Endothelial cell of umbilical vein (primary cell): ENCODE results near the gene FAM118B. TPM values are rescaled to one million over a fixed set of nuclear protein-coding genes. Genes with fewer than 3 reads are reported as not detected.

ENCODE experiments used
- BruUV-seq: library from RNA; stranded (reverse); fragments of 400-500 nt; replicated peaks from 2 replicates; lab custom pipeline; 2021; lab: Mats Ljungman, UMichigan
- CTCF ChIA-PET: fragments of 300-600, 350-600 bp; sonication (Branson Sonifier 250); formaldehyde crosslinking; loops from one replicate; lab custom pipeline; 2021; ENCODE audit warnings: antibody characterized with exemption, inconsistent platforms; lab: Charles Lee
- POLR2A ChIA-PET: fragments of 300-600, 350-600 bp; sonication (Branson Sonifier 250); formaldehyde crosslinking; loops from one replicate; lab custom pipeline; 2021; ENCODE audit warnings: antibody characterized with exemption, inconsistent platforms; lab: Charles Lee
- DNase-seq: peaks from one replicate; pipeline ENCODE4 v3.0.0-alpha.2; 2011; ENCODE audit warnings: low read depth, low spot score
- FAIRE-seq: peaks from 2 replicates; lab custom pipeline; 2011; peaks lifted over from hg19 to GRCh38; lab: Jason Lieb, UNC
- H2AFZ ChIP-seq: 2 replicates; pipeline ENCODE4 v1.6.0; 2012; ENCODE audit warnings: low read depth, low read length, control low read depth, inconsistent platforms
- H3K27ac ChIP-seq: 2 replicates; pipeline ENCODE4 v1.5.1; 2011; ENCODE audit warnings: low read depth, mild to moderate bottlenecking, control low read depth, low read length, moderate library complexity; ENCODE audit not compliant: insufficient read depth
- H3K27me3 ChIP-seq, 2 experiments: 2 replicates each; pipeline versions ENCODE4 v1.6.0 to v1.6.1; 2011; ENCODE audit warnings: low read length in 2 of 2, mixed read lengths in 1 of 2; ENCODE audit not compliant: control insufficient read depth in 2 of 2, insufficient read depth in 2 of 2
- H3K36me3 ChIP-seq, 2 experiments: 2 replicates in 1 of 2; 3 replicates in 1 of 2; pipeline ENCODE4 v1.5.1; 2011; ENCODE audit warnings: low read length in 2 of 2, mild to moderate bottlenecking in 1 of 2, moderate library complexity in 1 of 2; ENCODE audit not compliant: control insufficient read depth in 2 of 2, insufficient read depth in 2 of 2; ENCODE audit errors: extremely low read depth in 1 of 2
- H3K4me1 ChIP-seq: 3 replicates; pipeline ENCODE4 v1.5.1; 2011; ENCODE audit warnings: mild to moderate bottlenecking, low read length; ENCODE audit not compliant: control insufficient read depth, insufficient read depth; ENCODE audit errors: extremely low read depth
- H3K4me2 ChIP-seq: 2 replicates; pipeline ENCODE4 v1.6.1; 2011; ENCODE audit warnings: low read length, control low read depth, mixed read lengths; ENCODE audit not compliant: insufficient read depth
- H3K4me3 ChIP-seq, 3 experiments: fragments of 200-600 bp in 1 of 3; sonication (generic), shearing (Covaris generic) in 1 of 3; replicated peaks in 1 of 3; 2 replicates each; pipeline ENCODE4 v1.5.1; 2011 to 2016; ENCODE audit warnings: control low read depth in 3 of 3, low read length in 3 of 3, mild to moderate bottlenecking in 2 of 3, inconsistent platforms in 1 of 3, low read depth in 1 of 3, moderate library complexity in 1 of 3; ENCODE audit not compliant: insufficient read depth in 1 of 3
- H3K79me2 ChIP-seq: 2 replicates; pipeline ENCODE4 v1.6.0; 2012; ENCODE audit warnings: low read length, inconsistent platforms; ENCODE audit not compliant: control insufficient read depth, insufficient read depth
- H3K9ac ChIP-seq: replicated peaks from 2 replicates; pipeline ENCODE3; 2011; ENCODE audit warnings: low read length, control low read depth; ENCODE audit not compliant: insufficient read depth; ENCODE audit errors: extremely low read depth
- H3K9me1 ChIP-seq: replicated peaks from 3 replicates; pipeline ENCODE4 v1.6.0; 2011; ENCODE audit warnings: mild to moderate bottlenecking, low read length; ENCODE audit not compliant: control insufficient read depth, insufficient read depth; ENCODE audit errors: extremely low read depth
- H3K9me3 ChIP-seq: replicated peaks from 2 replicates; pipeline ENCODE4 v1.5.1; 2012; ENCODE audit warnings: low read length, inconsistent platforms; ENCODE audit not compliant: control insufficient read depth, insufficient read depth
- H4K20me1 ChIP-seq: replicated peaks from 2 replicates; pipeline ENCODE3; 2011; ENCODE audit warnings: mild to moderate bottlenecking, low read length; ENCODE audit not compliant: control insufficient read depth, insufficient read depth; ENCODE audit errors: extremely low read depth
- CTCF ChIP-seq, 2 donors: IDR thresholded peaks; 1 replicate in 1 of 2; 2 replicates in 1 of 2; pipeline ENCODE4 v1.5.1; 2011; ENCODE audit warnings: low read length in 2 of 2, mild to moderate bottlenecking in 2 of 2, moderate library complexity in 2 of 2, control low read depth in 1 of 2, inconsistent platforms in 1 of 2, low read depth in 1 of 2; ENCODE audit not compliant: insufficient read depth in 1 of 2; ENCODE audit errors: extremely low read depth in 1 of 2
- FOS ChIP-seq: IDR thresholded peaks from 2 replicates; pipeline ENCODE4 v1.6.1; 2011; ENCODE audit warnings: mild to moderate bottlenecking, low read length, moderate library complexity, borderline replicate concordance; ENCODE audit not compliant: insufficient read depth
- GATA2 ChIP-seq: IDR thresholded peaks from 2 replicates; pipeline ENCODE4 v1.7.0; 2011; ENCODE audit warnings: low read depth, mild to moderate bottlenecking, moderate library complexity, mixed read lengths, low read length; ENCODE audit not compliant: insufficient read length, insufficient read depth
- JUN ChIP-seq: IDR thresholded peaks from 2 replicates; pipeline ENCODE4 v1.6.1; 2011; ENCODE audit warnings: borderline replicate concordance, low read depth; ENCODE audit not compliant: insufficient read length, insufficient read depth
- MAX ChIP-seq: IDR thresholded peaks from 2 replicates; pipeline ENCODE4 v1.6.1; 2011; ENCODE audit not compliant: insufficient read depth, insufficient read length
- MYC ChIP-seq: IDR thresholded peaks from one replicate; pipeline ENCODE4 v1.6.1; 2011; ENCODE audit warnings: mild to moderate bottlenecking, low read depth, low read length
- POLR2A ChIP-seq: IDR thresholded peaks from 2 replicates; pipeline ENCODE4 v1.6.1; 2012; ENCODE audit warnings: low read depth, mild to moderate bottlenecking, control low read depth, low read length
- POLR2AphosphoS5 ChIP-seq: IDR thresholded peaks from 2 replicates; pipeline ENCODE4 v1.6.1; 2012; ENCODE audit warnings: low read depth, mild to moderate bottlenecking, control low read depth, low read length, moderate library complexity; ENCODE audit not compliant: insufficient read depth
- dilution Hi-C: fragments of 300-500 bp; cut with MboI; formaldehyde crosslinking; loops from one replicate; pipeline ENCODE4 v1.15.0; 2019; ENCODE audit warnings: low sequenced_read_pairs; ENCODE audit not compliant: extremely low pct_ligation_motif_present
- intact Hi-C: fragments of 100-400 bp; cut with micrococcal nuclease; formaldehyde crosslinking; loops from one replicate; pipeline ENCODE4 v1.10.0; 2022
- polyA plus RNA-seq, 4 experiments: library from polyadenylated mRNA; depleted of rRNA in 3 of 4; stranded (reverse) in 3 of 4; unstranded in 1 of 4; fragments of >200 nt; gene quantifications; 2 replicates each; pipeline versions ENCODE4 v1.2.1 to v1.2.3, GENCODE V29; 2011 to 2012; ENCODE audit warnings: missing spikeins in 1 of 4
- total RNA-seq: library from RNA; stranded (reverse); gene quantifications from 2 replicates; pipeline ENCODE4 v1.2.3, GENCODE V29; 2021

Gene FAM118B
- total and polyA plus RNA-seq, 2 donors (not counting 3 experiments of a cell fraction or from before 2014, with no cell fraction given), result 26.6 to 35.8 TPM

GRCh38 chr11:126282361-126282735 lies 70.8 kb downstream of the FAM118B start:
- intact Hi-C loops, result loop anchor here (1.0 kb wide), 1 partner anchor 13 kb away; the partner anchor contains the start of gene FOXRED1
- H3K9me1 ChIP-seq, result no peaks in the 10 kb centered on the region
- dilution Hi-C loops, result no loop called here
- FAIRE-seq, result peak; percentile 38
- no peak overlapping the region for H3K27ac ChIP-seq
- H2AFZ ChIP-seq, result peak overlapping the region; percentile 27
- peaks cover 13% of the 10 kb centered on the region for H3K4me1 ChIP-seq
- peaks cover 0 to 5% of the 10 kb centered on the region in 2 experiments for H3K36me3 ChIP-seq
- peak overlapping the region; percentile 61 for H3K9ac ChIP-seq
- no TSS peak for BruUV-seq
- no peaks in the 10 kb centered on the region for H4K20me1 ChIP-seq
- H3K27me3 ChIP-seq, result no peaks in the 10 kb centered on the region
- H3K4me3 ChIP-seq, result peak overlapping the region; percentile 19 to 62 (median 50)
- TF ChIP-seq MYC (no peak), FOS (no peak), GATA2 (no peak), JUN (no peak)
- DNase-seq, result no peak
- H3K79me2 ChIP-seq, result no peaks in the 10 kb centered on the region
- H3K4me2 ChIP-seq, result peak overlapping the region; percentile 41
- ChIA-PET POLR2A (interaction anchor here (0.9 kb wide), 1 partner anchor 51 kb away, joined by 4 read pairs; no protein-coding TSS in a partner anchor), CTCF (no interaction called here)
- no peaks in the 10 kb centered on the region for H3K9me3 ChIP-seq

GRCh38 chr11:126282736-126283591 lies 71.4 kb downstream of the FAM118B start, which contains the start of gene TIRAP:
TIRAP (plus strand) TSS chr11:126283093; CDS start chr11:126290895, 7,802 bp downstream.
- peak within 1 kb of the TSS; percentile 41 for H3K4me2 ChIP-seq
- intact Hi-C loops (loop anchor here (1.0 kb wide), 2 partner anchors 14 to 21 kb away; partner anchors contain the start of genes DCPS and FOXRED1), dilution Hi-C loops (no loop called here)
- H4K20me1 ChIP-seq, result no peaks in the 10 kb centered on the region
- BruUV-seq, result TSS peak; percentile 45
- peak within 1 kb of the TSS; percentile 27 for H2AFZ ChIP-seq
- H3K27me3 ChIP-seq, result no peaks in the 10 kb centered on the region
- H3K9me1 ChIP-seq, result no peaks in the 10 kb centered on the region
- TF ChIP-seq MAX (no peak), MYC (no peak), CTCF (IDR thresholded peaks at IDR 0.05; ENCODE audit: extremely low read depth in 1 of 2, insufficient read depth in 1 of 2, low read depth in 1 of 2, low read length in 2 of 2) (peak in 1 of 2 donors; percentile 13), JUN (no peak), POLR2AphosphoS5 (peak; percentile 73), POLR2A (peak; percentile 70)
- peak within 1 kb of the TSS; percentile 61 for H3K9ac ChIP-seq
- FAIRE-seq (peak; percentile 80), DNase-seq (peak; percentile 55)
- H3K9me3 ChIP-seq, result no peaks in the 10 kb centered on the region
- H3K27ac ChIP-seq, result peak within 1 kb of the TSS; percentile 26
- ChIA-PET CTCF (interaction anchor here (0.8 kb wide), 1 partner anchor 21 kb away, joined by 4 read pairs; the partner anchor contains the start of gene DCPS), POLR2A (interaction anchor here (0.9 kb wide), 1 partner anchor 52 kb away, joined by 4 read pairs; no protein-coding TSS in a partner anchor)
- peaks cover 13% of the 10 kb centered on the region for H3K4me1 ChIP-seq
- no peaks in the 10 kb centered on the region for H3K79me2 ChIP-seq
- no peaks in the 10 kb centered on the region for H3K36me3 ChIP-seq
- peak within 1 kb of the TSS; percentile 19 to 62 (median 50) for H3K4me3 ChIP-seq
